OCI-LY7 (cell line): ENCODE measurements around the gene BTNL8.

ENCODE experiments used
- EZH2phosphoT487 ChIP-seq: fragments of 200-600 bp; sonication (generic); IDR thresholded peaks from 2 replicates; pipeline ENCODE4 v1.6.1; 2018; ENCODE audit warnings: low read depth, borderline replicate concordance, mild to moderate bottlenecking, mixed run types, antibody characterized with exemption, low read length, moderate library complexity, mixed read lengths
- TF ChIP-seq, protein P1 (sequence below): fragments of 200-600 bp; sonication (generic); conservative IDR thresholded peaks from 2 replicates; pipeline ENCODE4 v1.5.1; 2014; ENCODE audit warnings: mild to moderate bottlenecking, antibody characterized with exemption, low read length, moderate library complexity, mixed read lengths

DNA sequence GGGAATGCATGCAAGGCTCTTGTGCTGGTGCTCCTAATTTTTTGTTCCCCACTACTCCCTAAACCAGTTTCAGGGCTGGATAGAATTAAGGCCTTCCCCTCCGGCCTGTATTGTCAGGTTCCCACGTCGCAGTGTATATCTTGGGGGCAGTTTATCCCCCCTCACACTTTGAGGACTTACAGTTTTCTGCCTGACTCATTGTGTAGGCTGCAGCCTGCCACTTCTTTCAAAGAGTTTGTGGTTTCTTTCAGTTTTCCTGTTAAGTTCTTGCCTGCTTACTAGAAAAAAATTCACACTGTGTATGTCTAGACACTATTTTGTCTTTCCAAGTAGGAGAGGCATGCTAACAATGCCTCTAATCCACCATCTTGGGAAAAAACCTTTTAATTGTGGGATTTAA lies 61.2 kb downstream of the BTNL8 start:
- no peak for TF ChIP-seq EZH2phosphoT487
- TF ChIP-seq, protein P1, sequence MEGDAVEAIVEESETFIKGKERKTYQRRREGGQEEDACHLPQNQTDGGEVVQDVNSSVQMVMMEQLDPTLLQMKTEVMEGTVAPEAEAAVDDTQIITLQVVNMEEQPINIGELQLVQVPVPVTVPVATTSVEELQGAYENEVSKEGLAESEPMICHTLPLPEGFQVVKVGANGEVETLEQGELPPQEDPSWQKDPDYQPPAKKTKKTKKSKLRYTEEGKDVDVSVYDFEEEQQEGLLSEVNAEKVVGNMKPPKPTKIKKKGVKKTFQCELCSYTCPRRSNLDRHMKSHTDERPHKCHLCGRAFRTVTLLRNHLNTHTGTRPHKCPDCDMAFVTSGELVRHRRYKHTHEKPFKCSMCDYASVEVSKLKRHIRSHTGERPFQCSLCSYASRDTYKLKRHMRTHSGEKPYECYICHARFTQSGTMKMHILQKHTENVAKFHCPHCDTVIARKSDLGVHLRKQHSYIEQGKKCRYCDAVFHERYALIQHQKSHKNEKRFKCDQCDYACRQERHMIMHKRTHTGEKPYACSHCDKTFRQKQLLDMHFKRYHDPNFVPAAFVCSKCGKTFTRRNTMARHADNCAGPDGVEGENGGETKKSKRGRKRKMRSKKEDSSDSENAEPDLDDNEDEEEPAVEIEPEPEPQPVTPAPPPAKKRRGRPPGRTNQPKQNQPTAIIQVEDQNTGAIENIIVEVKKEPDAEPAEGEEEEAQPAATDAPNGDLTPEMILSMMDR = no peak
